Stimulated activated CD8-positive, alpha-beta memory T cell treated with anti-CD3 and anti-CD28 coated beads, Interleukin-12 subunit alpha, Interleukin-12 subunit beta, amount 100 ng/mL, for 4 hours (primary cell): Measurements from ENCODE around the gene GSTM1.
"Not testable (repeated sequence)": the region's sequence is repeated elsewhere in the genome, so short reads cannot be mapped to it uniquely, and the experiment has no call there.

Experiments used
- DNase-seq: peaks from one replicate; pipeline ENCODE4 v3.0.0-alpha.2; 2020; ENCODE audit warnings: low read depth

Gene GSTM1

DNA sequence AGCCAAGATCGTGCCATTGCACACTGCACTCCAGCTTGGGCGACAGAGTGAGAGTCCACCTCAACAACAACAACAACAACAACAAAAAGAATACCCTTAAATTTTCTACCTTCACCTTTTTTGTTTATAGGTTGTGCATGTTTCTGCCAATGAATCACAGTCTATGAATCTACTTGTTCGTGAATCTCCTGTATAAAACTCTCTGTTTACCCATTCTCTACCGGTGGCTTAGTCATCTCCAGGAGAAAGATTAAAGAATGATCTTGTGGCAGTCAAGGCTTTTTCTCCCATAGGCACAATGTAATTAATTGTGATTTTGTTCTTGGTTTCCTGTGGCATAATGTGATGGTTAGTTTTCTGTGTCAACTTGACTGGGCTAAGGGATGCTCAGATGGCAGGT lies 10.2 kb downstream of the GSTM1 start:
- not testable (repeated sequence) for DNase-seq

- not testable (repeated sequence) for DNase-seq
Observed at GRCh38 chr1:109702940-109703339, 15.3 kb downstream of the GSTM1 start.

DNA sequence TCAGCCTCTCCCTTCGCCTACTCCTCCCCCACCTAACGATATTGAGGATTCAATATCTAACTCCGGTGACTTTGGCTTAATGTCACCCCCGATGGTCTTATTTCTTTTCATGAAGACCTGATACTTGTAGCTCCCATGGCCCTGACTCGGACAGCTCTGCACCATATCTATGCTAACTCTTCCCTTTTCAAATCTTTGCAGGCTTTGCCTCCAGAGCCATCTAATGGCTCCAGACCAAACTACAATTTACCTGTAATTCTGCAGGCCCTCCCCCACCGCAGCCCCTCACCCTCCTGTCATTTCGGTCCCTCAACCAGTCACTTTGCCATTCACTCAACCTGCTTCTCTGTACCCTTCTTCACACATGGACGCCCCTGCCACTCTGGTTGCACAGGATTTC lies 16.6 kb downstream of the GSTM1 start:
- DNase-seq, result no peak

DNA sequence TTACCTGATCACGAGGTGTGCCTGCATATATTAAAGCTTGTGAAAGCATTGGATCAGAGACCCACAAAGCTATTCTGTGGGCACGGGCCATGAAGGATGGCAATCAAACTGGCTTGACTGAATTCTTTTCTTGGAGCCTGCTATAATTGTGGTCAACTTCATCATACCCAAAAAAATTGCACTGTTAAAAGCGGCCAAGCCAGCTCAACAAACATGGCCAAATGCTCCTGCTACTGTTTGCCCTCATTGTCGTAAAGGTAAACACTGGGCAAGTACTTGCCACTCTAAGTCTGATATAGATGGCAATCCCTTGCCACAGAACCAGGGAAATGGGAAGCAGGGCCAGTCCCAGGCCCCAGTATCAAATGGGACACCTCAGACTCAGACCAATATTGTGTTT lies 17.8 kb downstream of the GSTM1 start:
- no peak for DNase-seq

DNA sequence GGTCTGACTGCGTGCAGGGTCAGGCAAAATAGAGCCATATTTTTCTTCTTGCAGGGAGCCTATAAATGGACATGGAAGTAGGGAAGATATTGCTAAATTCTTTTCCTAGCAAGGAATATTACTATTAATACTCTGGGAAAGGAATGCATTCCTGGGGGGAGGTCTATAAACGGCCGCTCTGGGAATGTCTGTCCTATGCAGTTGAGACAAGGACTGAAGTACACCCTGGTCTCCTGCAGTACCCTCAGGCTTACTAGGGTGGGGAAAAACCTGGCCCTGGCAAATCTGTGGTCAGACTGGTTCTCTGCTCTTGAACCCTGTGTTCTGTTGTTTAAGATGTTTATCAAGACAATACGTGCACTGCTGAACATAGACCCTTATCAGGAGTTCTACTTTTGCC lies 21.3 kb downstream of the GSTM1 start:
- DNase-seq, result not testable (repeated sequence)

DNA sequence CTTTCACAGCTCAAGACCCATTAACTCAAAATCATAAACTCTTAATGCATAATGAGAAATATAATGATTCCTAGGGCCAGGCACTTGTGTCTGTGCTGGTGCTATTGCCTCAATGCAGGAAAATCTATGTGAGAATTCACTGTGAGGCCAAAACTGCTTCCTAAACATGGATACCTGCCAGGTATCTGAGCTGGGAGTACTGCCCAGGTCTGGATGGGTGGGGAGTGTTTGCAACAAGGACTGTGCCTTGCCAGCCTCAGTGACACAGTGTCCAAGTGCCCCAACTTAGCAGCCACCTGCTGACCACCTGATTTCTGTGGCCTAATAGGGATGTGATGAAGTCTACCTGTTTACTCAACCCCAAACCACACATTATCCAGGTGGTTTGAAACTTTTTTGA lies 22.2 kb downstream of the GSTM1 start:
- not testable (repeated sequence) for DNase-seq

DNA sequence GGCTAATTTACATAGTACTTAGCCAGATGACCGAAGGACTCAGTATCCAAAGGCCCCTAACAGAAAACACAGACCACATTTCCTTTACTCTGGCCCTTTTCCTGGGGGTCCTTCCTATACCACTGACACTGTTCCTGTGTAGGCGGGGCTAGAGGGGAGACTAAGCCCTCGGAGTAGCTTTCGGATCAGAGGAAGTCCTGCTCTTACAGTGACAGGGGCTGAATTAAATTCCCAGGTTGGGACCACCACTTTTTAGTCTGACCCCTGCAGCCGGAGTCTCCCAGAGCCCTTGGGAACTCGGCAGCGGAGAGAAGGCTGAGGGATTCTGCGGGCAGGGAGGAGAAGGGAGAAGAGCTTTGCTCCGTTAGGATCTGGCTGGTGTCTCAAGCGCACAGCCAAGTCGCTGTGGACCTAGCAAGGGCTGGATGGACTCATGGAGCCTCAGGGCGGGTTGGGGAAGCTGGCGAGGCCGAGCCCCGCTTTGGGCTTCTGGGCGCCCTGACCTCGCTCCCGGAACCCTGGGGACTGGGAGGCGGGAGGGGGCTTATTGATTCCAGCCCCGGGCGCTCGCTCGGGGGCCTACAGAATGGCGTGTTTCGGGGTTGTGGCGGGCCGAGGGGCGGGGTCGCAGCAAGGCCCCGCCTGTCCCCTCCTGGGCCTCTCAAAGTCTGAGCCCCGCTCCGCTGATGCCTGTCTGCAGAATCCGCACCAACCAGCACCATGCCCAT lies 24.1 kb downstream of the GSTM1 start, which contains the start of gene GSTM5:
Gene GSTM5, plus strand, starts transcription at position 659 of the 728 bp plus-strand sequence. Its CDS starts 62 bp downstream, at position 721.
- not testable (repeated sequence) for DNase-seq

DNA sequence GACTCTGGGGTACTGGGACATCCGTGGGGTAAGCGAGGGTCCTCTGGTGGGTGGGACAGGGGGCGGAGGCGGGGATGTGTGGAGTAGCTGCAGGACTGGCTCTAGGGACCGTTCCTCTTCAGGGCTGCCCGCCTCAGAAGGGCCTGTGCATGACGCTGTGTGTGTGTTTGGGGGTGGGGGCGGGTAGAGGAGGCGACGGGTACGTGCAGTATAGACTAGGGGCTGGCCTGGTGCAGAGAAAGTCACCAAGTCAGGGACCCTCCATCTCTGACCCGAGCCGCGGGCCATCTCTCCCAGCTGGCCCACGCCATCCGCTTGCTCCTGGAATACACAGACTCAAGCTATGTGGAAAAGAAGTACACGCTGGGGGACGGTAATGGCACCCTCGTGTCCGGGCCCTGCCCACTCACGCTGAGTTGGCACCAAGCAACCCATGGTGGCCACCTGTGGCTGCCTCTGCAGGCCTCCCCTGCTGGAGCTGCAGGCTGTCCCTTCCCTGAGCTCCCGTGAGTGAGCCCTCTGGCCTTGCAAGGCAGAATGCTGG lies 24.8 kb downstream of the GSTM1 start:
- DNase-seq, result no peak

DNA sequence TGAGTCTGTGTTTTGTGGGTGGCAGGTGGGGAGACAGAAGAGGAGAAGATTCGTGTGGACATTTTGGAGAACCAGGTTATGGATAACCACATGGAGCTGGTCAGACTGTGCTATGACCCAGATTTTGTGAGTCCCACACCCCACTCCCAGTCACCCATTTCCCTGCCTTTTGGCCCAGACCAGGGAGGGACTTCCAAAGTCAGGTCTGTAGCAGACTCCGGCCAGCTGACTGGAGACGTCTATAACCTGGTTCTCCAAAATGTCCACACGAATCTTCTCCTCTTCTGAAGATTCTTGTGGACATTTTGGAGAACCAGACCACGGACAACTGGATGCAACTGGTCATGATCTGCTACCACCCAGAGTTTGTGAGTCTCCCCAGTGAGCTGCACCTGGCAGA lies 26.0 kb downstream of the GSTM1 start:
- DNase-seq, result no peak

- no peak for DNase-seq
Observed at GRCh38 chr1:109714661-109715372, 27.2 kb downstream of the GSTM1 start.

DNA sequence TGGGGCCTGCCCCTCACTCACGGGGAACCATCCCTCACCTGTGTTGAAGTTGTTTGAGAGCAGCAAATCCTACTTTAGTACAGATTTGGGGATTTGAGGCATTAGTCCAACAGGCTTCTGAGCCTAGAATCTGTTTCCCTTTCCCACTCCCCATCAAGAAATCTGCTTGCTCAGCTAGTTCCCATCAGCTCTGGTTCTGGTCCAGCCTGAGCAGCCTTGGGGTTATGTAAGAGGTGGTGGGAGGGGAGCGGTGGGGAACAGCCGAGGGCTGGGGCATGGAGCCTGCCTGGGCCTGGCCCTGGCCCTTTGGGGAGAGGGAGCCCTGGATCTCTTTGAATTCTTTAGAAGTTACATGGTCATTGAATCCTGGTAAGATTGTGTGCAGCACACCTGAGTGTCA lies 28.5 kb downstream of the GSTM1 start:
- no peak for DNase-seq

- DNase-seq, result no peak
Observed at GRCh38 chr1:109716570-109717090, 29.0 kb downstream of the GSTM1 start.

- no peak for DNase-seq
Observed at GRCh38 chr1:109717729-109718128, 30.1 kb downstream of the GSTM1 start.

- no peak for DNase-seq
Observed at GRCh38 chr1:109718495-109718894, 30.9 kb downstream of the GSTM1 start.

DNA sequence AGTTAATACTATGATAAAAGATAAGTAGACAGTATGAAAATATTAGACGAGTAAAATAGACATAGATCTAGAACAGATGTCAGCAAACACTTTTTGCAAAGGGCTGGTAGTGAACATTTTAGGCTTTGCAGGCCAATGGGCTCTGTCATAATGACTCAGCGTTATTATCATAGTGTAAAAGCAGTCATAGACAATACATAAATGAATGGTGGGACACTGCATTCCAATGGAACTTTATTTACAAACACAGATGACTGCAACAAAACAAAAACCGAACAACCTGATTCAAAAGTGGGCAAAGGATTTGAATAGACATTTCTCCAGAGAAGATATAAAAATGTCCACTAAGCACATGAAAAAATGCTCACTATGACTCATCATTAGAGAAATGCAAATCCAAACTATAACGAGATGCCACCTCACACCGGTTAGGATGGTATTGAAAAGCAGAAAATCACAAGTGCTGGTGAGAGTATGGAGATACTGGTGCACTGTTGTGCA lies 31.8 kb downstream of the GSTM1 start:
- no peak for DNase-seq

- no peak for DNase-seq
Observed at GRCh38 chr1:109721042-109721441, 33.4 kb downstream of the GSTM1 start.

GRCh38 chr1:109721971-109722370 lies 34.4 kb downstream of the GSTM1 start:
- DNase-seq, result no peak

- no peak for DNase-seq
Observed at GRCh38 chr1:109722908-109723691, 35.5 kb downstream of the GSTM1 start.

DNA sequence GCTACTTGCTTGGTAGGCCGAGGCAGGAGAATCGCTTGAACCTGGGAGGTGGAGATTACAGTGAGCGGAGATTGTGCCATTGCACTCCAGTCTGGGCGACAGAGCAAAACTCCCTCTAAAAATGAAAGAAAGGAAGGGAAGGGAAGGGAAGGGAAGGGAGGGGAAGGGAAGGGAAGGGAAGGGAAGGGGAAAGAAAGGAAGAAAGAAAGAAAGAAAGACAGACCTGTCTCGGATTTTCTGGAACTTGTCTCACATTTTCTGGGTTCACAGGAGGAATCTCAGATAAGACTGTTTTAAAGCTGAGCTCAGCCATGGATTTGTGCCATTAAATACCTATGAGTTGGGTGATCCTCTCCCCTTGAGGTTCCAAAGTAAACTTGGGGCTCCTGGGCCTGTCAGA lies 37.3 kb downstream of the GSTM1 start:
- no peak for DNase-seq

DNA sequence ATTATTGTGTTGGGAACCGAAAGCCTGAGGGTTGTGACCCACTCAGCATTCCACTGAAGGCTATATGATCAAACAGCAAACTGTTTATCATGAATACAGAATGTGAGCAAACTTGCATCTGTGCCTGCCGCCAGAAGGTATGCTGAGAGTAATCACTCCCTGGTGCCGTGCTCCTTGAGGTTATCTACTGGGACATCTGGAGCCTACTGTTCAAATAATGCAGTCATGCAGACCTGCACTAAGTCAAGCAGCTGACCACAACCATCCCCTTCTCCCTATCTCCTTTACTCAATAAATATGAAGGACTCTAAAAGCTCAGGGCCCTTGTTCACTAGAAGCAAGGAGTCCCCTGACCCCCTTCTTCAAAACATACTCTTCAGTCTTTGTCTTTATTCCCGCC lies 37.9 kb downstream of the GSTM1 start:
- no peak for DNase-seq

- no peak for DNase-seq
Observed at GRCh38 chr1:109726007-109726406, 38.4 kb downstream of the GSTM1 start.
